HG03108 (cell line): ENCODE measurements around the gene SPRR5.

ENCODE experiments used
- ATAC-seq: cut with Tn5 transposase; IDR thresholded peaks from one replicate; pipeline ENCODE4 v1.9.1; 2021; ENCODE audit warnings: moderate library complexity; ENCODE audit not compliant: unreplicated experiment

SPRR5 gene, protein sequence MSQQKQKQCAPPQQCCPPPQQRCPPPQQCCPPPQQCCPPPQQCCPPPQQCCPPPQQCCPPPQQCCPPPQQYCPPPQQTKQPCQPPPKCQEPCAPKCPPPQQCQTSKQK

GRCh38 chr1:152946651-152947256 is at the start of gene SPRR5:
SPRR5 (plus strand) TSS chr1:152947206; CDS start chr1:152948555, 1,349 bp downstream.
- no peak for ATAC-seq

- no peak for ATAC-seq
Measured at GRCh38 chr1:152899027-152899426, 48.0 kb upstream of the SPRR5 start.

DNA sequence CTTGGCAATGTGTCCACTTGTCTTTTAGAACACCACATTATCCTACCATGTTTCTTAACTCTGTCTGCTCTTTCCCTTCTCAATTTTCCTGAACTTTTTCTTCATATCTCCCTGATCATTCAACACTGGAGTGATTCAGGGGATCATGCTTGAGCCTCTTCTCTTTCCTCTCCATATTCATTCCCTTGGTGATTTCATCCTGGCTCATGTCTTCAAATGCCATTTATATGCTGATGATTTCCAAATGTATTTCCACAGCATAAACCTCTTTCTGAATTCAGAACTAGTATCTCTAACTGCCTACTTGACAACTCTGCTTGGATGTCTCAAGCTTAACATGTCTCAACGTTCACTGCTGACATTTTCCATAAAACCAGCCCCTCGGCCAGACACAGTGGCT is 47.1 kb upstream of the SPRR5 start:
- no peak for ATAC-seq

DNA sequence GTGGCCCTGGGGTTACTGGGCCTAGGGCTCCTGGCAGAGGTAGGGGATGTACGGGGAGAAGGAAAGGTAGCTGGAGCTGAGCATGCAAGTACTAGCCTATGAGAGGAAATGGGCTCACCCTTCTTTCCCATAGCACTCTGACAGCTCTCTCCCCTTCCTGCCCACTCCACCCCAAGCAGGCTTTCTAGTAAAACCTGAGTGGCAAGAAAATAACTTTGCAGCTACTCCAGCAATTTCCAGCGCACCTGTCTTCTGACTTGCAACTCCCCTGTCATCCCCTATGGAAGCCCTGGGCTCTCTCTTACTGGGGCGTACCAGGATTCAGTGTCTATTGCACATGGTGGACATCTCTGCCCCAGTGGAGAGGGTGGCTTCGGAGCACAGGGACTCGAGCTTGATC is 45.4 kb upstream of the SPRR5 start:
- no peak for ATAC-seq

DNA sequence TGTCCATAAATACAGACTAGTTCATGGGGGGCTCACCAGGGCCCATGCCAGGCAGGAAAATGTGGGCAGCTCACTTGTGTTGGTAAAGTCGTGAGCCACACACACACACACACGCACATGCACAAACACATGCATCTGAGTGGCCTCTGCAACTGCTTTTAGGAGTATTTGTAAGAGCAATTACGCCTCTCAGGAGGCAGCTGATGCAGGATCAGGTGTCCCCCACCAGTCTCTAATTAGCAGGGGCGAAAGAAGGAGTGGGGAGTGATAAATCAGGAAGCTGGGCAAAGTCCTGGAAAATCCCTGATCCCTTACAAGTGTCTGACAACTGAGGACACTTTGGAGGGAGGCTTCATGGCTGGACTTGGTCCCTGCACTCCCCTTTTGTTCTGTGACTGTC is 44.4 kb upstream of the SPRR5 start:
- no peak for ATAC-seq

- ATAC-seq = no peak
Measured at GRCh38 chr1:152904688-152905440, 42.1 kb upstream of the SPRR5 start.

DNA sequence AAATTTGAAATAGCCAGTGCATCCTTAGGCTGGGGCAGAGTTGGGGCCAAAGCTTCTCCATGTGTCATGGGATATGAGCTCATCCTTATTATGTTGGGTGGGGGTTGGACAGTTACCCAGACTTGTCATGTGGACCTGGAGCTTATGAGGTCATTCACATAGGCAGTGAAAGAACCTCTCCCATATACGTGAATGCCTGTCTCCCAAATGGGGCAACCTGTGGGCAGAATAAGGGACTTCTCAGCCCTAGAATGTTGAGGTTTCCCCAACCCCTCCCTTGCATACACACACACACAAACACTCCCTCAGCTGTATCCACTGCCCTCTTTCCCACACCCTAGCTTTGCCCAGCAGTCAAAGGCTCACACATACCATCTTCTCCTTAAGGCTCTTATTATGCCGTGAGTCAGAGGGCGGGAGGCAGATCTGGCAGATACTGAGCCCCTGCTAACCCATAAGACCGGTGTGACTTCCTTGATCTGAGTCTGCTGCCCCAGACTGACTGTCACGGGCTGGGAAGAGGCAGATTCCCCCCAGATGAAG is 40.9 kb upstream of the SPRR5 start:
- ATAC-seq = no peak

DNA sequence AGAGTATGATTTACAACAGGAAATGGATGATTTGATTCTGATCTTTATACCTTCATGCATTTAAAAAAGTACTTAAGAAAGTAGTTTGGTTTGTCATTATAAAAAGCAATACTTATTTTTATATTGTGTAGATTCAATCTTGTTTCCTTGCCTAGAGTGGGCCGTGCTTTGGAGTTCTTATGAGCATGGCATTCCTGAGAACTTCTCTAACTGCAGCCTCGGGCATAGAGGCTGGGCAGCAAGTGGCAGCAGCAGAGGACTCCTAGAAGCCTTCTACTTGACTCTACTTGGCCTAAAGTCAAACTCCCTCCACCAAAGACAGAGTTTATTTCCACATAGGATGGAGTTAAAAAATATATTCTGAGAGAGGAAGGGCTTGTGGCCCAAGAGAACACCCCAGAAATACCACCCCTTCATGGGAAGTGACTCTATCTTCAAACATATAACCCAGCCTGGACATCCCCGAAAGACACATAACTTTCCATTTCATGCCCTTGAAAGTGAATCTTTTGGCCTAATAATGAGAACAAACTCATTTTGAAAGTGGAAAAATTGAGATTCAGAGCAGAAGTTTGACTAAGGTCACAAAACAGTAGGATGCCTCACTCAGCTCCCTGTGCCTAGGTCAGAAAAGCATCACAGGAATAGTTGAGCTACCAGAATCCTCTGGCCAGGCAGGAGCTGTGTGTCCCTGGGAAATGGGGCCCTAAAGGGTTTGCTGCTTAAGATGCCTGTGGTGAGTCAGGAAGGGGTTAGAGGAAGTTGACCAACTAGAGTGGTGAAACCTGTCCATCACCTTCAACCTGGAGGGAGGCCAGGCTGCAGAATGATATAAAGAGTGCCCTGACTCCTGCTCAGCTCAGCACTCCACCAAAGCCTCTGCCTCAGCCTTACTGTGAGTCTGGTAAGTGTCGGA is 39.1 kb upstream of the SPRR5 start, which contains the start of gene IVL:
Gene IVL, plus strand, starts transcription at position 861 of the 916 bp plus-strand sequence. CDS start 1,252 bp downstream, outside the sequence.
- no peak for ATAC-seq

GRCh38 chr1:152909206-152909605 is 37.8 kb upstream of the SPRR5 start:
- no peak for ATAC-seq

- ATAC-seq = no peak
Measured at GRCh38 chr1:152912471-152912870, 34.5 kb upstream of the SPRR5 start.

- ATAC-seq = no peak
Measured at GRCh38 chr1:152912900-152913299, 34.1 kb upstream of the SPRR5 start.

DNA sequence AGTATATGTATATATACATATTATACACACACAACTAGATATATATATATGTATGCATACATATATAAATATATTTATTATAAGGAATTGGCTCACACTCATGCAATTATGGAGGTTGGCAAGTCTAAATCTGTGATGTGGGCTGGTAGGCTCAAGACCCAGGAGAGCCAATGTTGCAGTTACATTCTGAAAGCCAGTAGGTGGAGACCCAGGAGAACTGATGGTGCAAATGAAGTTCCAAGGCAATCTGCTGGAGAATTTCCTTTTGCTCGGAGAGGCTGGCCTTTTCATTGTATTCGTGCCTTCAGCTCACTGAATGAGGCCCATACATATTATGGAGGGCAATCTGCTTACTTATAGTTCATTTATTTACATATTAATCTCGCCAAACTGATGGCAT is 29.2 kb upstream of the SPRR5 start:
- ATAC-seq = no peak

- no peak for ATAC-seq
Measured at GRCh38 chr1:152919071-152919470, 27.9 kb upstream of the SPRR5 start.

GRCh38 chr1:152924191-152924590 is 22.8 kb upstream of the SPRR5 start:
- ATAC-seq = no peak

DNA sequence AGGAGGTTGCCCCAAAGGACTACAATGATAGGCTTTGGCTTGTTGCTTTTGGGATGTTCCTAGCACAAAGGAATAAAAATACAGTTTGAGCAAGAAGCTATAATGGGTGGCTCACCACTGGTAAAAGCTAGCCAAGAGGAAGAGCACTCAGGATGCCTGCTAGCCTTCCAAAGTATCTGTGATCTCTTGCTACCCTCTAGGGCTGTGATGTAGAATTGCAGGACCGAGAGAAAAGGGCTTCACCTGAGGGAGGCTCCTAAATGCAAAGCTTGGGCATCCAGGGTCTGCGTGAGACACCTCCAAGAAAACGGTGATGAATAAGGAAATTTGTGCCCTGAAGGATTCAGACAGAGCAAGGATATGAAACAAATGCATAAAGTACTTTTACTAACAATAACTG is 20.9 kb upstream of the SPRR5 start:
- ATAC-seq = no peak

DNA sequence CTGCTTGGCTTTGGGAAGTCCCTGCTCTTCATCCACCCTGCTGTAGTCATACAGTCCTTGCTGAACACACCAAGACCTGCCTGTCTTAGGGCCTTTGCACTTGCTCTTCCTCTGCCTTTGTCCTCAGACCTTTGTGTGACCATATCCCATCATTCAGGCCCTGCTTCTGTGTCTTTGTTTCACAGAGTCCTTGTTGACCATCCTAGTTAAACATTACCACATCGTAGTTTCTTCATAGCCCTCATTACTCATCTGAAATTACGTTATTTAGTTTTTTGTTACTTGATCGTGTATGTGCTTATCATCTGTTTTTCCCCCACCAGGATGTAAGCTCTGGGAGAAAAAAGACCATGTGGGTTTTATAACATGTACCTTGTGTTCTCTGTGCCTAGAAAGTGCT is 18.3 kb upstream of the SPRR5 start:
- no peak for ATAC-seq

DNA sequence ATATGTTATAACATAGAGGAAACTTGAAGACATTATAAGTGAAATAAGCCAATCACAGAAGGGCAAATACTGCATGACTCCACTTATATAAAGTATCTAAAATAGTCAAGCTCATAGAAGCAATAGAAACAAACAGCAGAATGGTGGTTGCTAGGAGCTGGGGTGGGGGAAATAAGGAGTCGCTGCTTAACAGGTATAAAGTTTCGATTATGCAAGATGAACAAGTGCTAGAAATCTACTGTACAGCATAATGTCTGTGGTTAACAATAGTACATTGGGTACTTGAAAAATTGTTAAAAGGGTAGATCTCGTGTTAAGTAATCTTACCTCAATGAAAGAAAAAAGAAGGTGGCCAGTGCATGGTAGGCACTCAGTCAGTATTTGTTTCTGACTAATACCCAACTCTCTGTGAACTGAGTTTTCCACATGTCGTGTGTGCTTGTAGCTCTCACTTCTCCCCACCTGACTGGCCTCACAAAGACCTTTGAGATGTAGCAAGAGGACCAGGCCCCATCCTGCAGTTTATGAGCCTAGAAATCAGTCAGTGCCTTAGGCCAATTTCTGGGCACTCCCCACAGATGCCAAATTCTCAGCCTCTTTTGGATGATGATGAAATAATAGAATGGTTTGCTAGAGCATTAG is 14.7 kb upstream of the SPRR5 start:
- ATAC-seq = no peak

DNA sequence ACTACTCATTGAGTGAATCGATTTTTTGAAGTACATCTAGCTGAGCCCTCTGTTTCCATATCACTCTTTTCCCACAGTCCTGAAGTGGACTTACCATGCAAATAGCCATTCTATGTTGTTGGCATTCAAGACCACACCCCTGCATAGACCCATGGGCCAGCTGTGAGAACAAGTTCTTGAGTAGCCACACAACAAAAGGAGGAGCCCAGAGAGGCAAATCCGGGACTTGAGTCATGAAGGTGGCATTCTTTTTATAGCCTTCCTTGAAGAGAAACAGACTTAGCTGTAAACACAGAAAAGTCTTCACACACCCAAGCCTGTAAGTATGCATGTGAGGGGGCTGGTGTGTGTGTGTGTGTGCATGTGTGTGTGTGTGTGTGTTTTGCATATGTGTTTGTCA is 13.8 kb upstream of the SPRR5 start:
- ATAC-seq = no peak

DNA sequence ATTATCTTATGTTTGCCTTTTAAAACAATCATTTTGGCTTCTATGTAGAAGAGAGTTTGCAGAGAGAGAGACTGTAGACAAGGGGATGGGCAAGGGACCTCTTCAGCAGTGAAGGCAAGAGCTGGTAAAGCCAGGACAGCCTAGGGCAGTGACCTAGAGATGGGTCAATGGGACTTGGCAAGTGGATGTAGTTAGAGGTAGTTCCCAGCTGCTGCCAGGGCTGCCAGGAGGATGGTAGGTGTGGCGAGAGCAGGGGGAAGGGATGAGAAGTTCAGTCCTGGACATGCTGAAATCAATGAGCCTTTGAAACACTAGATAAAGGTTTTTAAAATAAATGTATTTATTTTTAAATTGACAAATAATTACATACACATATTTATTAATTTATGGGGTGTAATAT is 6.4 kb upstream of the SPRR5 start:
- ATAC-seq = no peak

DNA sequence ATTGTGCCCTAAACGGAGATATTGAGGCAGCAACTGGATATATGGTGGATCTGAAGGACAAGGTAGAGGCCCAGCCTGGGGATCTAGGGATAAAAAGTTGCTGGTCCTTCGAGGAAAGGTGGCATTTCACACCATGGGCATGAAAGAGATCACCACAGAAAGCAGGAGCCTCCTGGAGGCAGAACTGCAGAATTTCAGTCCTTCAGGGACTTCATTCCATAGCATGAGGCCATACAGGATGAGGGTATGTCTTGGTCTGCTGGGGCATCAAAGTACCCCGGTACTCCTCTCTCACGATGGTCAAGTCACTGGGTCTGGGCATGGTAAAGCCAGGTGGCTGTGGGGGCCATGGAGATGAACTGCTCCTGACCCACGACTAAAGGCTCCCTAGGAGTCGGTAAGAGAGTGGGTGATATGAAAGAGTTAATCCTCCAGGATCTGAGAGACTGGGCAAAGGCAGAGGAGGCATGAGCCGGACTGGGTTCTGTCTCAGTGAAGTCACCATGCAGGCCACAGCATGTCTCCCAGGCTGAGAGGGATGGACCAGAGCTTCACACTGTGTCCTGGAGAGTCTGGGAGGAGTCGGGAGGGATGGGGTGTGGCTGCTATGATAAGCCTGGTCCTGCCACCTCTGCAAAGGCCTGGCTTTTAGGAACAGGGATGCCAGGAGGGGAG is 5.8 kb upstream of the SPRR5 start:
- no peak for ATAC-seq
